Fibroblast of lung (primary cell): Measurements from ENCODE around the gene MAGEA4. TPM values are rescaled to one million over a fixed set of nuclear protein-coding genes. Genes with fewer than 3 reads are reported as not detected.

Source experiments
- DNase-seq, 2 donors: peaks; one replicate each; pipeline versions ENCODE4 v3.0.0 to v3.0.0-alpha.2; 2010; ENCODE audit warnings: low read depth in 2 of 2
- H2AFZ ChIP-seq: 2 replicates; pipeline ENCODE4 v1.5.1; 2012; ENCODE audit warnings: low read length, control low read depth, inconsistent platforms
- H3K27ac ChIP-seq: 2 replicates; pipeline ENCODE4 v1.5.1; 2011; ENCODE audit warnings: low read length, control low read depth; ENCODE audit not compliant: insufficient read depth
- H3K27me3 ChIP-seq: 2 replicates; pipeline ENCODE4 v1.5.1; 2011; ENCODE audit warnings: mild to moderate bottlenecking, low read length; ENCODE audit not compliant: control insufficient read depth, insufficient read depth
- H3K36me3 ChIP-seq: 2 replicates; pipeline ENCODE4 v1.5.1; 2011; ENCODE audit warnings: low read length; ENCODE audit not compliant: control insufficient read depth, insufficient read depth
- H3K4me1 ChIP-seq: 2 replicates; pipeline ENCODE4 v1.5.1; 2011; ENCODE audit warnings: low read length; ENCODE audit not compliant: control insufficient read depth, insufficient read depth; ENCODE audit errors: extremely low read depth
- H3K4me2 ChIP-seq: 2 replicates; pipeline ENCODE4 v1.5.1; 2011; ENCODE audit warnings: low read length, control low read depth; ENCODE audit not compliant: insufficient read depth; ENCODE audit errors: extremely low read depth
- H3K4me3 ChIP-seq, 4 experiments: fragments of 200-600 bp in 1 of 4; sonication (generic) in 1 of 4; replicated peaks in 1 of 4; 2 replicates each; pipeline ENCODE4 v1.5.1; 2011 to 2016; ENCODE audit warnings: low read length in 4 of 4, low read depth in 3 of 4, mild to moderate bottlenecking in 3 of 4, control low read depth in 2 of 4, inconsistent platforms in 1 of 4, mixed read lengths in 1 of 4; ENCODE audit not compliant: insufficient read depth in 1 of 4; ENCODE audit errors: control extremely low read depth in 1 of 4
- H3K79me2 ChIP-seq: 2 replicates; pipeline ENCODE4 v1.5.1; 2012; ENCODE audit warnings: mild to moderate bottlenecking, low read length, inconsistent platforms; ENCODE audit not compliant: control insufficient read depth, insufficient read depth
- H3K9ac ChIP-seq: 2 replicates; pipeline ENCODE4 v1.5.1; 2011; ENCODE audit warnings: mild to moderate bottlenecking, low read length, control low read depth; ENCODE audit not compliant: insufficient read depth
- H3K9me3 ChIP-seq: 2 replicates; pipeline ENCODE4 v1.5.1; 2012; ENCODE audit warnings: low read depth, low read length; ENCODE audit not compliant: control insufficient read depth, insufficient read depth
- H4K20me1 ChIP-seq: 2 replicates; pipeline ENCODE4 v1.5.1; 2011; ENCODE audit warnings: low read length; ENCODE audit not compliant: control insufficient read depth, insufficient read depth; ENCODE audit errors: extremely low read depth
- EZH2 ChIP-seq: IDR thresholded peaks from 2 replicates; pipeline ENCODE4 v1.5.1; 2012; ENCODE audit warnings: low read length, control low read depth, mild to moderate bottlenecking; ENCODE audit errors: missing control alignments
- polyA plus RNA-seq, 2 donors: library from polyadenylated mRNA; depleted of rRNA in 1 of 2; stranded (reverse) in 1 of 2; unstranded in 1 of 2; fragments of >200 nt; gene quantifications; 2 replicates each; pipeline ENCODE4 v1.2.1, GENCODE V29; 2011 to 2012; ENCODE audit warnings: missing spikeins in 1 of 2
- total RNA-seq: library from RNA; depleted of rRNA; stranded (reverse); fragments of >200 nt; gene quantifications from 2 replicates; pipeline ENCODE4 v1.2.1, GENCODE V29; 2014
- TF ChIP-seq, protein P1 (sequence below), 2 donors: IDR thresholded peaks in 1 of 2; conservative IDR thresholded peaks in 1 of 2; 1 replicate in 1 of 2; 2 replicates in 1 of 2; pipeline ENCODE4 v1.5.1; 2011 to 2012; ENCODE audit warnings: low read length in 2 of 2, control low read depth in 1 of 2, inconsistent platforms in 1 of 2, low read depth in 1 of 2, mild to moderate bottlenecking in 1 of 2

Gene MAGEA4
- total and polyA plus RNA-seq, 2 donors (not counting 1 experiment from before 2014, with no cell fraction given) = not detected

DNA sequence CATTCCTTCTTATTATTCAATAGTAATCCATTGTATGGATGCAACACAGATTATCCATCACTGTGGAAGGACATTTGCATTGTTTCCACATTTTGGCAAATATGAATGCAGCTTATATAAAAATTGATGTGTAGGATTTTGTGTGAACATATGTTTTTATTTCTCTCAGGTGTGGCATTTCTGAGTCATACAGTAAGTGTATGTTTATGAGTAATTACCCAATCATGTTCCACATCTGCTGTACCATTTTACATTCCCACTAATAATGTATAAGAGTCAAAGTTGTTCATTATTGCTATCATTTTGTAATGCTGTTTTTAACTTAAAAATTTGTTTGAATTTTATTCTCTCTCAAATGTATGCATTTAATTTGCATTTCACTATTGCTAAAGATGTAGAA, 25.5 kb downstream of the MAGEA4 start:
- no peak overlapping the region for H3K4me2 ChIP-seq
- DNase-seq = no peak
- H3K4me1 ChIP-seq = no peaks in the 10 kb centered on the region
- H3K9me3 ChIP-seq = no peaks in the 10 kb centered on the region
- no peaks in the 10 kb centered on the region for H3K27me3 ChIP-seq
- no peaks in the 10 kb centered on the region for H4K20me1 ChIP-seq
- TF ChIP-seq, protein P1, sequence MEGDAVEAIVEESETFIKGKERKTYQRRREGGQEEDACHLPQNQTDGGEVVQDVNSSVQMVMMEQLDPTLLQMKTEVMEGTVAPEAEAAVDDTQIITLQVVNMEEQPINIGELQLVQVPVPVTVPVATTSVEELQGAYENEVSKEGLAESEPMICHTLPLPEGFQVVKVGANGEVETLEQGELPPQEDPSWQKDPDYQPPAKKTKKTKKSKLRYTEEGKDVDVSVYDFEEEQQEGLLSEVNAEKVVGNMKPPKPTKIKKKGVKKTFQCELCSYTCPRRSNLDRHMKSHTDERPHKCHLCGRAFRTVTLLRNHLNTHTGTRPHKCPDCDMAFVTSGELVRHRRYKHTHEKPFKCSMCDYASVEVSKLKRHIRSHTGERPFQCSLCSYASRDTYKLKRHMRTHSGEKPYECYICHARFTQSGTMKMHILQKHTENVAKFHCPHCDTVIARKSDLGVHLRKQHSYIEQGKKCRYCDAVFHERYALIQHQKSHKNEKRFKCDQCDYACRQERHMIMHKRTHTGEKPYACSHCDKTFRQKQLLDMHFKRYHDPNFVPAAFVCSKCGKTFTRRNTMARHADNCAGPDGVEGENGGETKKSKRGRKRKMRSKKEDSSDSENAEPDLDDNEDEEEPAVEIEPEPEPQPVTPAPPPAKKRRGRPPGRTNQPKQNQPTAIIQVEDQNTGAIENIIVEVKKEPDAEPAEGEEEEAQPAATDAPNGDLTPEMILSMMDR (conservative IDR thresholded peaks at IDR 0.05 in 1 of 2, IDR thresholded peaks at IDR 0.05 in 1 of 2; ENCODE audit: low read depth in 1 of 2, low read length in 2 of 2) = no peak
- TF ChIP-seq EZH2 = no peak
- no peak overlapping the region for H3K9ac ChIP-seq
- H3K4me3 ChIP-seq = no peak overlapping the region
- H3K36me3 ChIP-seq = no peaks in the 10 kb centered on the region
- no peaks in the 10 kb centered on the region for H3K79me2 ChIP-seq
- H2AFZ ChIP-seq = no peak overlapping the region
- H3K27ac ChIP-seq = no peak overlapping the region

DNA sequence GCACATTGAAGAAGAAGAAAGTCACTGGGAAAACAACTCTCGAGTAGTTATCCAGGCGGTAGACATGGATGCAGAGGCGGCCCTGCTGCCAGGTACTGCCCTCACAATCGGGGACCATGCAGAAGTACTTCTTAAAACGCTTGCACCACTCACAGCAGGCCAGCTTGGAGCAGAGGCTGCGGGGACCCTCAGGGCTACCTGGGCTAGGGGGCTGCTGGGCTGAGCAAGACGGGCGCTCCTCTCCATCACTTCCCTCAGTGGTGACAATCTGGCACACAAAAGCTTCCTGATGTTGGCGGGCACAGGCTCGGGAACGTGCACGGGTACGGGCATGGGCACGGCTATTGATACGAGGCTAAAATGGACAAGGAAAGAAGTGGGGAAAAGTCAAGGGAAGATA, 42.0 kb downstream of the MAGEA4 start:
- H3K27me3 ChIP-seq = no peaks in the 10 kb centered on the region

GRCh38 chrX:151958101-151958500, 45.4 kb downstream of the MAGEA4 start:
- Histone ChIP-seq H3K4me1 (no peaks in the 10 kb centered on the region), H3K9ac (no peak overlapping the region), H3K9me3 (no peaks in the 10 kb centered on the region), H2AFZ (no peak overlapping the region), H3K4me2 (no peak overlapping the region), H3K4me3 (no peak overlapping the region), H3K27ac (no peak overlapping the region), H3K36me3 (no peaks in the 10 kb centered on the region), H3K79me2 (no peaks in the 10 kb centered on the region), H3K27me3 (no peaks in the 10 kb centered on the region), H4K20me1 (no peaks in the 10 kb centered on the region)
- TF ChIP-seq, protein P1 (conservative IDR thresholded peaks at IDR 0.05 in 1 of 2, IDR thresholded peaks at IDR 0.05 in 1 of 2; ENCODE audit: low read depth in 1 of 2, low read length in 2 of 2) = no peak
- no peak for TF ChIP-seq EZH2
- no peak for DNase-seq

More for the DNA sequence above, 42.0 kb downstream of the MAGEA4 start:
- TF ChIP-seq EZH2 = no peak
- TF ChIP-seq, protein P1 (conservative IDR thresholded peaks at IDR 0.05 in 1 of 2, IDR thresholded peaks at IDR 0.05 in 1 of 2; ENCODE audit: low read depth in 1 of 2, low read length in 2 of 2) = no peak
- no peak overlapping the region for H3K9ac ChIP-seq
- no peaks in the 10 kb centered on the region for H3K36me3 ChIP-seq
- no peaks in the 10 kb centered on the region for H3K79me2 ChIP-seq
- no peak overlapping the region for H3K4me3 ChIP-seq
- no peaks in the 10 kb centered on the region for H4K20me1 ChIP-seq
- no peaks in the 10 kb centered on the region for H3K4me1 ChIP-seq
- H2AFZ ChIP-seq = no peak overlapping the region
- no peak overlapping the region for H3K27ac ChIP-seq
- H3K9me3 ChIP-seq = no peaks in the 10 kb centered on the region
- no peak overlapping the region for H3K4me2 ChIP-seq
- no peak for DNase-seq
